ENCODE results near the gene ARHGEF7. TPM values are rescaled to one million over a fixed set of nuclear protein-coding genes. Genes with fewer than 3 reads are reported as not detected.
A peak's percentile ranks its signal among the peaks of the same experiment; 100 is the strongest.

ARHGEF7 gene
- total RNA-seq, 1 donor from 2014 or later, result 73.7 TPM

GRCh38 chr13:111227405-111227804 lies 112.3 kb downstream of the ARHGEF7 start:
- DNase-seq (ENCODE audit: low read depth) (no peak), FAIRE-seq (no peak)
- Histone ChIP-seq H3K9me3 (ENCODE audit: insufficient read depth, low read depth, low read length) (no peaks in the 10 kb centered on the region), H3K4me3 (ENCODE audit: insufficient read depth, low read depth, low read length) (no peak overlapping the region), H2AFZ (ENCODE audit: low read depth, low read length) (no peak overlapping the region), H3K4me2 (ENCODE audit: low read length) (peak overlapping the region; percentile 76), H3K27me3 (ENCODE audit: insufficient read depth, low read length) (no peaks in the 10 kb centered on the region), H3K36me3 (ENCODE audit: insufficient read depth, low read length) (no peaks in the 10 kb centered on the region), H3K79me2 (ENCODE audit: insufficient read depth, low read length) (peaks cover 78% of the 10 kb centered on the region), H4K20me1 (ENCODE audit: insufficient read depth, low read length) (peaks cover 61% of the 10 kb centered on the region), H3K4me1 (ENCODE audit: insufficient read depth, low read length) (peaks cover 23% of the 10 kb centered on the region), H3K9ac (ENCODE audit: low read length) (peak overlapping the region; percentile 85), H3K27ac (ENCODE audit: low read depth, low read length) (peak overlapping the region; percentile 95)
- Mint-ChIP-seq H3K27ac (ENCODE audit: unreplicated experiment) (no peak overlapping the region), H3K4me1 (ENCODE audit: low read depth, unreplicated experiment) (peaks cover 34% of the 10 kb centered on the region), H3K9me3 (ENCODE audit: unreplicated experiment) (no peaks in the 10 kb centered on the region), H3K4me3 (ENCODE audit: unreplicated experiment) (no peak overlapping the region), H3K36me3 (ENCODE audit: low read depth, unreplicated experiment) (peaks cover 24% of the 10 kb centered on the region), H3K27me3 (ENCODE audit: low read depth, unreplicated experiment) (no peaks in the 10 kb centered on the region)
- TF ChIP-seq CTCF (IDR thresholded peaks at IDR 0.05; ENCODE audit: insufficient read depth, low read depth, low read length) (no peak), EZH2 (IDR thresholded peaks at IDR 0.05; ENCODE audit: insufficient read depth, low read length) (no peak)

GRCh38 chr13:111228262-111229144 lies 113.4 kb downstream of the ARHGEF7 start:
- Mint-ChIP-seq H3K9me3 (ENCODE audit: unreplicated experiment) (no peaks in the 10 kb centered on the region), H3K36me3 (ENCODE audit: low read depth, unreplicated experiment) (peaks cover 24% of the 10 kb centered on the region), H3K27ac (ENCODE audit: unreplicated experiment) (peak overlapping the region; percentile 87), H3K27me3 (ENCODE audit: low read depth, unreplicated experiment) (no peaks in the 10 kb centered on the region), H3K4me3 (ENCODE audit: unreplicated experiment) (peak overlapping the region; percentile 62), H3K4me1 (ENCODE audit: low read depth, unreplicated experiment) (peaks cover 36% of the 10 kb centered on the region)
- no peak for TF ChIP-seq CTCF (IDR thresholded peaks at IDR 0.05; ENCODE audit: insufficient read depth, low read depth, low read length)
- TF ChIP-seq EZH2 (IDR thresholded peaks at IDR 0.05; ENCODE audit: insufficient read depth, low read length), result no peak
- peak; percentile 93 for DNase-seq (ENCODE audit: low read depth)
- Histone ChIP-seq H3K4me1 (ENCODE audit: insufficient read depth, low read length) (peaks cover 23% of the 10 kb centered on the region), H3K4me3 (ENCODE audit: insufficient read depth, low read depth, low read length) (peak overlapping the region; percentile 37), H2AFZ (ENCODE audit: low read depth, low read length) (no peak overlapping the region), H3K79me2 (ENCODE audit: insufficient read depth, low read length) (peaks cover 76% of the 10 kb centered on the region), H3K36me3 (ENCODE audit: insufficient read depth, low read length) (no peaks in the 10 kb centered on the region), H3K27me3 (ENCODE audit: insufficient read depth, low read length) (no peaks in the 10 kb centered on the region), H3K27ac (ENCODE audit: low read depth, low read length) (peak overlapping the region; percentile 95), H3K9me3 (ENCODE audit: insufficient read depth, low read depth, low read length) (no peaks in the 10 kb centered on the region), H4K20me1 (ENCODE audit: insufficient read depth, low read length) (peaks cover 62% of the 10 kb centered on the region), H3K9ac (ENCODE audit: low read length) (peak overlapping the region; percentile 85), H3K4me2 (ENCODE audit: low read length) (peak overlapping the region; percentile 76)
- no peak for FAIRE-seq
